Stimulated activated CD8-positive, alpha-beta memory T cell treated with anti-CD3 and anti-CD28 coated beads, Interleukin-12 subunit alpha, Interleukin-12 subunit beta, amount 100 ng/mL, for 4 hours (primary cell): ENCODE measurements around the gene WNT5B.

Source experiments
- DNase-seq: peaks from one replicate; pipeline ENCODE4 v3.0.0-alpha.2; 2020; ENCODE audit warnings: low read depth

The WNT5B gene

GRCh38 chr12:1628666-1629337 is at the start of gene WNT5B:
WNT5B (plus strand) TSS chr12:1629231; CDS start chr12:1631355, 2,124 bp downstream.
- no peak for DNase-seq

DNA sequence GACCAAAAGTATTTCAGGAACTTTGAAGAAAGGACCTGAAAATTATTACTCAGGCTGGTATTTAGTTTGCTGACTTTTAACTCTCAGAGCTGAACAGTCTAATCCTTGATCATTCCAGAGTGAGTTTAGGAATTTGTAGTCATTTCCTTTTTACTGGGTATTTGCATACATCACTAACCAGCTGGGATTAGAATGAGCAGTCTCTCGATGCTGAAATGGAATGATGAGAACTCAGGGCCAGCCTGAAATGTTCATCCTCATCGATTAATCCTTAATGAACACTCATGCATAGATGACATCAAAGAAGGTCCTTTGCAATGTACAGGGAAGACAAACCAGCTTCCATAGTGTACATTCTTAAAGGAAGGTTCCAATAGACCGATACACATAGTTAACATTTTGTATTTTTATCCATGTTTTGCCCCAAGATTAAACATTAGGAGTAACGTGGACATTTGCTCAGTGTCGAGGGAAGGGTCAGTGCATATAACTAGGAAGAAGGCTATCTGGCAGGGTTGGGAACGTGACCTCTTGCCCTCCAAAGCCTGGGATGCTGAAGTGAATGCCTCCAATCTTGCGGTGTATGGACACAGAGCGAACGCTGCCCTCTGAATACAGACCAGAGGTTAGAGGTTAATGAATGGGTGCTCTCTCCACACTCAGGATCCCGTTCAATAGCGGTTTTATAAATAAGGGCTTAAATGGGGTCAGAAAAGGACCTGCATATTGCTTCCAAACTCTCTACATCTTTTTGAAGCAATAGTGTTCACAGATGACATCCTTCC is 49.2 kb upstream of the WNT5B start:
- DNase-seq = no peak

DNA sequence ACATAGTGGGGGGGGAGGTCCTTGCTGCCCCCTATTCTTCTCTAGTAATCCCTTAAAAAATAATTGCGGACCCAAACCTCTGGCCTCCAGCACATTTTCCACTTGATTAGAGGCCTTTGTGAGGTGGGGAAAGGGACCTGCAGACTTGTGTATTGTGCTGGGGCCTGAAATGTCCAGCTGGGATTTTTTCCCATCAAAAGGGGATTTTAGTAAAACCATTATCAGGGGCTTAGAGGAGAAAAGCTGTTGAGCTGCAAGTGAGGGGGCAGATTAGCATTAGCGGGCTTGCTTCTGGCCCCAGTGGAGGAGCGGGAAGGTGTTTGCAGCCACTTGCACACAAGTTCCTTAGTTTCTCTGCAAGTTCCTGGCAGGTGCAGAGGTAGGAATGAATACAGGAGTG is 48.5 kb upstream of the WNT5B start:
- no peak for DNase-seq

DNA sequence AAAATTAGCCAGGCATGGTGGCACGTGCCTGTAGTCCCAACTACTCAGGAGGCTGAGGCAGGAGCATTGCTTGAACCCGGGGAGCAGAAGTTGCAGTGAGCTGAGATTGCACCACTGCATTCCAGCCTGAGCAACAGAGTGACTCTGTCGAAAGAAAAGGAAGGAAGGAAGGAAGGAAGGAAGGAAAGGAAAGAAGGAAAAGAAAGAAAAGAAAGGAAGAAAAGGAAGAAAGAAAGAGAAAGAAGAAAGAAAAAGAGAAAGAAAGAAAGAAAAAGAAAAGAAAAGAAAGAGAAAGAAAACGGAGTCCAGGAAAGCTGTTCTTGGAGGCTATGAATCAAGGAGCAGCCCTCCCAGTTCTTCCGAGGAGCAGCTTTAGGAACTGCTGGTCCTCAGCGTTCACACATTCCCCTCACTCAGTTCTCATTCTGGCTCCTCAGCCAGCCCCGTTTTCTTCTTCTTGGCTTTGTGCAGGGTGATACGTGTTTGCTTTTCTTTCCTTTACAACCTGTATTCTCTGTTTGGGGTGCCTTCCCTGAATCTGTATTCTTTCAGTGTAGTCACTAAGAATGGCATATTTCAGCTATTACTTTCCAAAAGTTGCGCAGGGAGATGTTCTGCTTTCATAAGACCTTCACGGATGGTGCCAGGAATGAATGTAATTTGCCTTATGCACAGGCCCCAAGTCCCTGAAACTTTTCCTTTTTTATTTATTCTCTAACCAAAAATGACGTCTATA is 46.9 kb upstream of the WNT5B start:
- no peak for DNase-seq

GRCh38 chr12:1582709-1583050 is 46.4 kb upstream of the WNT5B start:
- no peak for DNase-seq

GRCh38 chr12:1583421-1584078 is 45.5 kb upstream of the WNT5B start:
- DNase-seq = no peak

DNA sequence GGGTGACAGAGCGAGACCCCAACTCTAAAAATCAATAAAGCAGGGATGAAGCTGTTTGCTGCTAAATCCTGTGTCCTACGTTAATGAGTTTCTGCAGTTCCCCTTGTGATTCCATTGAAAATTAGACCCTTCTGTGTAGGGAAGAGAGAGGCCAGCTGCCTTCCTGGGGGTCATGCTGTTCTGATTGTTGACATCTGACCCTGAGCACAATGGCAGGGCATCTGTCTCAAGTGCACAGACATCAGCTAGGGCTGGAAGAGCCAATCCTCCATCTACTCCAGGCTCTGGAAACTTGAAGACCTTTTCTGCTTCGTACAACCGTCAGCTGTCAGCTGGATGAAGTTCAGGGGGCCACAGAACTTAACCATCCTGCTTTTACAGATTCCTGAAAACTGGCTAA is 44.7 kb upstream of the WNT5B start:
- DNase-seq = no peak

GRCh38 chr12:1587927-1588574 is 41.0 kb upstream of the WNT5B start:
- no peak for DNase-seq

DNA sequence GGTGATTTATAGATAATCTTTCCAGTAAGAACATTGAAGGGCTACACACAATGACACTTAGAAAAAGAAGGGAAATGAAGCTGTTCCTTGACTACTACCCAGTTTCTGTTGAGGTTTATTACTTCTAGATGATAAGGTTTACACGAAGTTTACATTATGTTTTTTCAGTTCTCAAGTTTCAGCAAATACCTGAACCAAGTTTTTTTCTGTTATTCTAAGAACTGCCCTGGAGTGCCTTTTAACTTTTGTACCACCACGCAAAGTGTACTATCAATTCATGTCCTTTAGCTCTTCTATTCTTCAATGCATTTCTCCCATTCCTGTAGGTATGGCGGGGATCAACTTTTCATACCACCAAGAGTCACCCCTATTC is 40.5 kb upstream of the WNT5B start:
- DNase-seq = no peak

DNA sequence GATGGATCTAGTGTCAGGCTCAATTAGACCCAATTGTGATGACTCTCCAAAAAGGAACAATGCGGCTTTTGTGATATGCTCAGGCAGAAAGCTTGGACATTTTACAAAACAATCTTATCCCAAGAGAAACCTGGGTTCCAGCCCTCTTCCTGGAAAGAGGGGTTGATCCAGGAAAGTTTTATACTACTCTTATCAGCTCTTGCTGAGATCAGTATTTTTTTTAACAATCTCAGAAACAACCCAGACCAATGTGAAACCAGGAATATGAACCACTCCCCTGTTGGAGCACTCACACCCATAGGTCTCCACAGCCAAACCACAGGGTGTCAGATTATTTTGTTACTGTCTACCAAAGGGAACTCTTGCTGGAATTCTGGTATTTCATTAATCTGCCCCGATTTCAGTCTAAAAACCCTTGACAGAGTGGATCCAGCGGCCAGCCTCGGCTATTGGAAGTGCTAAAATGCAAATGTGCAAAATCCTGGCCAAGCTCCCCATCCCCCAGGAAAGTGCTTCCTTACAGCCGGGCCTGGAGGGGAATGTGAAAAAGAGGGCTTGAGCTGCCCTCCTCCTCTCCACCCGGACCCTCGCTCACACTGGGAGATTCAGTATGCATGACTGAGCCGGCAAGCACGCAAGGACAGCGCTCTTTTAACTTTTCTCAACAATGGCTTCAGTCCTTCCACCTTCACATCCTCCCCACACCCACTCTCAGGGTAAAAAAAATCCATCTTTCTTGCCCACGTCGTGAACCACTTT is 38.6 kb upstream of the WNT5B start:
- DNase-seq = no peak

GRCh38 chr12:1591034-1591433 is 38.0 kb upstream of the WNT5B start:
- no peak for DNase-seq

- no peak for DNase-seq
Measured at GRCh38 chr12:1591543-1591942, 37.5 kb upstream of the WNT5B start.

DNA sequence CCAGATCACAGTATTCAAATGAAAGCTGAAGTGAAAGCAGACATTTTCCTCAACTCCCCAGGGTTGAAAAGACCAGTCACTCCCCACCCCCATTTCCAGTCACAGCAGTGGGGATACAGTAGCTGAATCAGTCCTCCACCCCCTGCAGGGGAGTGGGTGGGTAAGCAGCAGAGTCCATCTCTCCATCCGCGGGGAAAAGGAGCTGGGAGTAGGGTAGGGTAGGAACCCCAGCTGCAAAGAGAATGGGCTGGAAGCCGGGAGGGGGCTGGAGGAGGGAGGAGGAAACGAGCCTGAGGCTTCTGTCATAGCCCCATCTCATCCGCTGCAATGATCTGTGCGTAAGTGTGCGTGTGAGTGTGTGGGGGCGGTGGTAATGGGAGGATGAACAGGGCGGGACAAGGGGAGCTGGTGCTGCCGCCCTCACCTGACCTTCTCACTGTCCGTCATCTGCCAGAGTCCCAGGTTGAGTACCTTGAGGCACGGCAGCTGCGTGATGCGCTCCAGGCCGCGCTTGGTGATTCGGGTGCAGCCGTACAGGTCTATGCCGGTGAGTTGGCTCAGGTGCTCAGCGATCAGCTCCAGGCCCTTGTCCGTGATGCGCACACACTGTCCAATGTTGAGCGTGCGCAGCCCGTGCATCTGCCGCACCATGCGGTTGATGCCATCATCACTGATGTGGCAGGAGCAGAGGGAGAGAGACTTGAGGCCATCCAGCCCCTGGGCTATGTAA is 36.4 kb upstream of the WNT5B start:
- DNase-seq = peak; percentile 37

- peak; percentile 42 for DNase-seq
Measured at GRCh38 chr12:1593174-1594005, 35.6 kb upstream of the WNT5B start.

- DNase-seq = no peak
Measured at GRCh38 chr12:1594006-1594260, 35.1 kb upstream of the WNT5B start.

- peak; percentile 83 for DNase-seq
Measured at GRCh38 chr12:1594261-1595025, 34.6 kb upstream of the WNT5B start, which contains the start of gene FBXL14. FBXL14 (minus strand) TSS chr12:1594581; CDS start chr12:1594066, 515 bp downstream.

GRCh38 chr12:1595026-1595561 is 33.9 kb upstream of the WNT5B start:
- no peak for DNase-seq

- no peak for DNase-seq
Measured at GRCh38 chr12:1595690-1596347, 33.2 kb upstream of the WNT5B start.
